NCI-H2171 treated with DMSO at 0.1 percent for 48 hours (cell line): ENCODE results near the gene PKN2.

ENCODE experiments used
- DNase-seq: peaks from one replicate; lab custom pipeline; 2025; lab: John Stamatoyannopoulos, UW

Gene PKN2

GRCh38 chr1:88683541-88684481 lies at the start of gene PKN2:
Gene PKN2, plus strand, starts transcription at chr1:88684273. Its CDS starts 308 bp downstream, at chr1:88684581.
- peak; percentile 98 for DNase-seq

- no peak for DNase-seq
These were observed 49.5 kb upstream of the PKN2 start for GRCh38 chr1:88634538-88634937.

DNA sequence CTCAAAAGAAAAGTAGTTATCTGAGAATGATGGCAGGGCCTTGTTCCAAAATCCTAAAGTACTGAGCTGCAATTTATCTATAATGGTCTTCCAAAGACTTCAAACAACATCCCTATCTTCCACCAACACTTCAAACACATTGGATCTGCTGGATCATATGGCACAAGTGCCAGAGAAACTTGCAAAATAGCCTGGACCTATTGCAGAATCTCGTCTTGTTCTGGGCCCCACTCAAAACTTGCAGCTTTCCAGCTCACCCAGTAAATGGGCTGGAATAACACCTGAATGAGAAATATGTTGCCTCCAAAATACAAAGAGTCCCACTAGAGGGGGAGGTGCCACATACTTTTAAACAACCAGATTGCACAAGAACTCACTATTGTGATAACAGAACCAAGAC lies 44.0 kb upstream of the PKN2 start:
- DNase-seq: no peak

DNA sequence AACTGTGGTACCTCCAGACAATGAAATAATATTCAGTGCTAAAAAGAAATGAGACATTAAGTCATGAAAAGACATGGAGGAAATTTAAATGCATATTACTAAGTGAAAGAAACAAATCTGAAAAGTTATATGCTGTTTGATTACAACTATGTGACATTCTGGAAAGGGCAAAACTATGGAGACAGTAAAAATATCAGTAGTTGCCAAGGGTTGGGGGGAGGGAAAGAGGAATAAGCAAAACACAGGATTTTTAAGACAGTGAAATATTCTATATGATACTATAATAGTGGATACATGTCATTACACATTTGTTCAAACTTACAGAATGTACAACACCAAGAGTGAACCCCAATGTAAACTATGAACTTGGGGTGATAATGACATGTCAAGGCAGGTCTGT lies 38.2 kb upstream of the PKN2 start:
- no peak for DNase-seq

DNA sequence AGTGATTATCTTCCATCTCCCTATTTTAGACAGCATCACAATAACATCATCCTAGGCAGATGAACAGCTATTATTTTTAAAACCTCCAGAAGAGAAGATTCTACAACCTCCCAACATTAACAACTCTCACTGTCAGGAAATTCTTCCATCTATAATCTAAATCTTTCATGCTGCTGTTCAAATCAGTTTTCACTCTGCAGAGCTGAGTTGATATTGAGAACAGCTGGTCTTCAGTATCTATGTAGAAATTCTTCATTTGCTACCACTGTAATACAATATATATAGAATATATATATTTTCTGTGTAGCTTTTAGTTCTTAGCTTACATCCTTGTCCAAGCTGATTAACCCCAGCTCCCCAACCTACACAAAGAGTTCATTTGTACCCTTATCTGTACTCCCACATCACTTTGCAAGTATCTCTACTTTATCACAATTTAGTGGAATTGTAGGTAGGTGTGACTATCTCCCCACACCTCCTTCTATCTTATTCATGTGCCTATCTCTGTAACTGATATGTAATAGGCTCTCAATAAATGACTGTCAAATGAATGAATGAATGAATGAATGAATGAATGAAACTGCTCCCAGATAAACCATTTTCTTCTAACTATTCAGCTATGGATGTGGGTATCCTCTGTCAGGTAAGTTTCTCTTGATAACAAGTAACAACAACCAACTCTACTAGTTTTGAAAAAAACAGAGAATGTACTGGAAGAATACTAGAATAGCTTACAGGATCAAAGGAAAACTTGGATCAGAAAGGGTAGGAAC lies 37.4 kb upstream of the PKN2 start:
- no peak for DNase-seq

DNA sequence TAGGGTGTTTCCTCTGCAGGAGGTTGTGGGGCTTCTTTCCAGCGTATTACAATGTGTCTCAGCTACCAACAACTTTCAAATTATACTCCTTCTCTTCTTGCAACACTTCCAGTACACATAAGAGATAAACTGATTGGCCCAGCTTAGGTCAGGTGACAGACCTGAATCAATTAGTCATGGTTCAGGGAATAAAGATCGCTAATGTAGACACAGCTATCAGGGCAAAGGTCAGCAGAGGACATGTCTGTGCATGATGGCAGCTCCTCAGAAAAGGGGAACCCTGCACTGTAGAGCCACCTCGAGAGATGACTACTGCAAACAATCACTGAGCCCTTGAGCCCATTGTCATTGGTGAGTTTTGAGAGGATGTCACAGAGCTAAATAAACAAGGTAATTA lies 36.8 kb upstream of the PKN2 start:
- DNase-seq: peak; percentile 9

GRCh38 chr1:88647749-88648415 lies 36.2 kb upstream of the PKN2 start:
- DNase-seq: no peak

- no peak for DNase-seq
These were observed 35.4 kb upstream of the PKN2 start for GRCh38 chr1:88648706-88649105.

DNA sequence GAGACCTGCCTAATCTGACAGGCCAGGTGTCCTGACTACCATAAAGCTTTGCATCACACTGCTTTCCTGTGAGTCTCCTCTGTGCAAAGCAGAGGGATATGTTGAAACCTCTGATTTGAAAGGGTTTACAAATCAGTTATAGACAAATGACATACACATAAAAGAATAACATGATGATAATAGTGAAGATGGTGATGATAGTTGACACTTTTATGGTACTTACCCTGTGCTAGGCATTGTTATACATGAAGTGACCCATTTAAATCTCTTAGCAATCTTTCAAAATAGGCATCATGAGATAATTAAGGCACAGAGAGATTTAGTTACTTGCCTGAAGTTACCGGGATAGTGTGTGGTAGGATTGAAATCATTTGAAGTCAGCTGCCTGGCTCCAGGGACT lies 34.1 kb upstream of the PKN2 start:
- no peak for DNase-seq

DNA sequence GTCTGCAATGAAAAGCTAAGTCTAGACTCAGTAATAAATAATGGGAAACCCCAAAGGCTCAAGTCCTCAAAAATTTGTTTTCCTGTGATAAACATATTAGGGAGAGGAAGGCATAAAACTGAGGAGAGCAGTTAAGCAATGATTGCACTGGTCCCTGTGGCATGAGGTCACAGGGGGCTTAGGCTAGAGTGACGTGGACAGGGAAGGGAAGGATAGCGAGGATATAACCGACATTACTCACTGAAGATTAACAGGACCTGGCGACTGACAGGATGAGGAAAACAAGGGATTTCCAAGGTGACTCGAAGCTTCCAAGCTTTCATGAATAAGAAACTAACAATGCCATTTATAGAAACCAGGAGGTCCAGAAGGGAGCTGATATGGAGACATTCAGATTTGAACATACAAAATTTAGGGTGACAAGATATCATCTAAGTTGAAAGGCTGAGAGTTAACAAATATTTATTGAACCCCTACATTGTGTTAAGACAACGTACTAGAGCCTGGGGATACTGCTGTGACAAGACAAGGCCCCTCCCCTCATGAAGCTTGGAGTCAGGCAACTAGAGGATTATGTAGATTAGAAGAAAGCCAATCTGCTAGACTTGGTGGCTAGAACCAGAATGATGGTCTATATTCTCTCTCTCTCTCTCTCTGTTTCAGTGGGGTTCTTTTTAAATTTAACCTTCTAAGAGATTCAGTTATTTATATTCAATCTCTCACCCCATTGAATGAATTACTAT lies 33.2 kb upstream of the PKN2 start:
- no peak for DNase-seq

DNA sequence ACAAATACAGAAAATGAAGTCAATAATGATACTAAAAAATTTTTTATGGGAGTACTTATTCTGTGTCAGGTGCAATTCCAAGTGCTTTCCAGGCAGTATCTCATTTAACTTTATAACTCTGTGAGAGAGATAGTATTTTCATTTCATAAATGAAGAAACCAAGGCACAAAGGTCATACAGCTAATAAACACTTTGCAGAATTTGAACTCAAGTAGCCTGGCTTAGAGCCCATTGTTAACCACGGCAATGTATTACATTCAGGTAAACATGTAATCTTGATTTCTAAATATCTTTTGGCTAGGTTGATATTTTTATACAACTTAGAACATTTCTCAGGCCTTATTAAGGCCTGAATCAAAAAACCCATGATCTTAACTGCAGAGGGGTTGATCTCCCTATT lies 28.9 kb upstream of the PKN2 start:
- no peak for DNase-seq

- DNase-seq: peak; percentile 19
These were observed 28.3 kb upstream of the PKN2 start for GRCh38 chr1:88655685-88656299.

- DNase-seq: no peak
These were observed 25.7 kb upstream of the PKN2 start for GRCh38 chr1:88658419-88658818.

DNA sequence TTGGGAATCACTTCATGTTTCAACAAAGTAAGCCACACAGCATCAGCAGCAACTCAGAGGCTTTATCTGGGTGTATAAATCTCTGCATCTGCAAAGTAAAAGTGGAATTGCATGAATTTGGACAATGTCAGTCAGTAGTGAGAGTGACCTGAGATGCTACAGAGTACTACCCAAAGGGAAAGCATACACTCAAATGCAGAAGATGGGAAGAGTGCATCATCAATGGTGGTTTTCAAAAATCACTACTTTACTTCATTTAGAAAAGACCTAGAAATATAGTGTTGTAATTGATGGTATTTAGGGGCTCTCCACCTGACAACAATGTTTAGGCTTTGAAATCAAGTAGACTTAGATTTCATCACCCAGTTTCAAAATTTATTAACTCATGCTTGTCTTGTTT lies 24.5 kb upstream of the PKN2 start:
- DNase-seq: no peak

GRCh38 chr1:88661188-88661587 lies 22.9 kb upstream of the PKN2 start:
- no peak for DNase-seq

- no peak for DNase-seq
These were observed 21.9 kb upstream of the PKN2 start for GRCh38 chr1:88661951-88662699.

GRCh38 chr1:88662723-88663122 lies 21.4 kb upstream of the PKN2 start:
- no peak for DNase-seq

DNA sequence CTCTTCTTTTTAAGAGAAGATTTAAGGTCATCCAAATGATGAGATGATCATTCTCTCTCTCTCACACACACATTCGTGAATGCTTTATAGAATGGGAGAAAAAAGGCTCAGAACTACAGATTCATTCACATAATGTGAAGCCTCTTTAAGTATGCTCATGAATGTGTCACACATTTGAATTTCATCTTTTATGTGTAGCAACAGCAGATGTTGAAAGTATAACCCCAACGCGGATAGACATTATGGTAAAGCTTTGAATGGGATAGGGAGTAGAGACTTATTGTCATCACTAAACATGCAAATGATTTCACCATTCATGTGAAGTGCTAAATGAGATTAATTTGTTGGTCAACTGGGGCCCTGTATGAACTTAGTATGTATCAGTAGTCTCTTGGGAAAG lies 15.7 kb upstream of the PKN2 start:
- DNase-seq: no peak

DNA sequence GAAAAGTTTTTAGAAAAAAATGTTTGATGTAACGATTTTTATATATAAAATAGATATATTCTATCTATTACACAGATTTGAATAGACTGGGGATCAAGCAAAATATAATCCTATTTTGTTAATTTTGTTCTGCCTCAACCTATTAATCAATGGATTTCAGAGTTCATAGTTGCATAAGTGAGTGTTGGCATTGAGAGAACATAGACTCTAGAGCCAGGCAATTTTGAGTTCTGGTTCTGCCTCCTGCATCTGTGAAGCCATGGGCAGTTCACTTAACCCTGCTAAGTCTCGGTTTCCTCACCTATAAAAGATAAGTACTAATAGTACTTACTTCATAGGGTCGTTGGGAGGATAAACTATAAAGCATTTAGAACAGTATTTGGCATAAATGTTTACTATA lies 13.6 kb upstream of the PKN2 start:
- no peak for DNase-seq

- no peak for DNase-seq
These were observed 10.6 kb upstream of the PKN2 start for GRCh38 chr1:88673446-88673845.

- no peak for DNase-seq
These were observed 5.7 kb upstream of the PKN2 start for GRCh38 chr1:88678405-88678804.
